Stimulated activated CD4-positive, alpha-beta T cell treated with anti-CD3 and anti-CD28 coated beads, Interleukin-12 subunit alpha, Interleukin-12 subunit beta, amount 100 ng/mL, for 24 hours (primary cell): Measurements from ENCODE around the gene ITPRIPL2.

Experiments
- DNase-seq, 2 experiments: peaks; one replicate each; pipeline ENCODE4 v3.0.0-alpha.2; 2020; ENCODE audit warnings: low read depth in 2 of 2

ITPRIPL2 gene

DNA sequence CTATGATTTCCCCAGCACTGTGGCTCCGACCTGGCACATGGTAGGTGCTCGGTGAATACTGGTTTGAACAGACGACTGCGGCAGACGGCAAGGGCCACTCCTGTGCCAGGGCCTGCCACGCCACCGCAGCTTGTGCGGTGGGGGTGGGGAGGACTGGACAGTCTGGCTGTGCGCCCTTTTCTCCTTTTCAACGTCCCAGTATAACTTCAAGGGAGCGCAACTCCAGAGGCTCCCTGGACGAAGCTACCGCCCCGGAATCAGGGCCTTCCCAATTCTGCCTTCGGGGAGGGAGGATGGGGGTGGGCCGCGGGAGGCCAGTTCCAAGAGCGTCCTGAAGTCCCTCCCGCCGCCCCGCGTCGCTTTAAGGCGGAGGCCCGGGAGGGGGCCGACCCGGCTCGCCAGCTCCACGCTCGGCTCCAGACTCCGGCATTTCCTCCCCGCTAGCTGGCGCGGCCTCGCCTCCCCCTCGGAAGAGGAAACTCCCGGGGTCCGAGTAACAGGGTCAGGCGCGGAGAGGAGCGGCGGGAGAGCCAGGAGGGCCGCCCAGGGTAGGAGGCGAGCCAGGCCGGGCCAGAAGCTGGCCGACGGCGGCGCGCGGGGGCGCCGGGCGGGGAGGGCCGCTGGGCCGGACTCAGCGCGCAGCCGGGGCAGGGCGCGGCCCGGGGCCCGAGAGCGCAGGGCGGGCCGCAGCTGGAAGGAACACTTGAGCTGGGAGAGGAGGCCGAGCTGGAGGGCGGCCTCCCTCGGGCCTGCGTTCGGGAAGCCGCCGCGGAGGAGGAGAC, at the start of gene ITPRIPL2:
TSS of gene ITPRIPL2 (plus strand) at position 388 of the 782 bp plus-strand sequence. CDS start 498 bp downstream, outside the sequence.
- no peak for DNase-seq

DNA sequence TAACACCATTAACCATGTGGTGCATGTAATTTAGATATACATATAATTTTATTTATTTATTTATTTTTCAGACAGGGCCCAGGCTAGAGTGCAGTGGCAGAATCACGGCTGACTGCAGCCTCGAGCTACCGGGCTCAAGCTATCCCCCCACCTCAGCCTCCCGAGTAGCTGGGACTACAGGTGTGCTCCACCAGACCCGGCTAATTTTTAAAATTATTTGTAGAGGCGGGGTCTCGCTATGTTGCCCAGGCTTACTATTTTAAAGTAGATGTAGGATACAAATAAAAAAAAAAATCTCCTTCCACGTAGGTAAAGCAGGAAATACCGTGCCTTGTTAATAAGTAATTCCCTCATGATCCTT, 46.8 kb upstream of the ITPRIPL2 start:
- no peak for DNase-seq

DNA sequence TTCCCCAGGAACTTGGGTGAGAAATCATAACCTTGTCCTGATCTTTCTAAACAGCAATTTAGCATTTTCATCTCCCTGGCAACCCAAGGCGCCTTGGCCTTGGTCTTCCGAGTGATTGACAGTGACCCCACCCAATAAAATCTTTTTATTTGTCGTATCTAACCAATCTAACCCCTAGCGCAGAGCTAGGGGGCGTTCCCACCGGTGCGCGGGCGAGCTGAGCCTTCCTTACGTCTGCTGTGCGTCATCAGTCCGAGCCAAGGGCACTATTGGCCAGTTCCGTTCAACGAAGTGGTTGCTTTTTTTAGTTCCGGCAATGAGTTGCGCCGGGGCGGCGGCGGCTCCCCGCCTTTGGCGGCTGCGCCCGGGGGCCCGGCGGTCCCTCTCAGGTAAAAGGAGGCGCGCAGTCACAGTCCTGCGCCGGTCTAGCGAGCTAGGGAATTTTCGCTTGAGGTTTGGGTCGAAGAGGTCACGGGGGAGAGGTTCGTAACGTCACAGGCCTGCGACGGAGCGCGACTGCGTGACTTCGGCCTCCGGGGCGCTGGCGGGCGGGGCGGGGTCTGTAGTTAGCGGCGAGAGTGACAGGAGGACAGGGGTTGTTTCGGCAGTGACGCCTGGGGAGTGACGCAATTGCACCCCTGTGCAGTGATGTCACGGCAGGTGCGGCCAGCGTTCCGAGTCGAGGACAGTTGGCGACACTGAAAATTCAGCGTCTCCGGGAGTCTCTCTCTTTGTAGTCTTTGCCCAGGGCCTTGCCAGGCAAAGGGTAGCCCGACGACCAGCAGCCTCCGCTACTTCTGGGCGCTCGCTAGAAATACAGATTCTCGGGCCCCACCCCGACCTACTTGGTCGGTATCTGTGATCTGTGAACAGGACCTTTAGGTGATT, 46.2 kb upstream of the ITPRIPL2 start, which contains the start of gene COQ7:
TSS of gene COQ7 (plus strand) at position 266 of the 888 bp plus-strand sequence. CDS start at position 317, 51 bp downstream.
- peak; percentile 97 for DNase-seq

DNA sequence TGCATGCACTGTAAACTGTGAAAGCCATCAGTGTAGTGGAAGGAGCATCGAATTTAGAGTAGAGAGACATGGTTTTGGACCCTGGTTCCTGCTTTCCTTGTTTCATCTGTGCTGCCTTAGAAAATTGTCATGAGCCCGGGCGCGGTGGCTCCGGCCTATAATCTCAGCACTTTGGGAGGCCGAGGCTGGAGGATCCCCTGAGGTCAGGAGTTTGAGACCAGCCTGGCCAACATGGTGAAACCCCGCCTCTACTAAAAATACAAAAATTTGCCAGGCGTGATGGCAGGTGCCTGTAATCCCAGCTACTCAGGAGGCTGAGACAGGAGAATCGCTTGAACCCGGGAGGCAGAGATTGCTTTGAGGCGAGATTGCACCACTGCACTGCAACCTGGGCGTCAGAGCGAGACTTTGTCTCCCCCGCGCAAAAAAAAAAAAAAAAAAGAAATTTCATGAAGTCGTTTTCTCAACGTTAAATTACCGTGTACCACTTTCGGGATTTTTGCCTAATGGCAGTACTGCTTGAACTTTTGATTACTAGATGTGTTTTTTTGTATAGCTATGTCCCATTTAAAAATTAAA, 45.4 kb upstream of the ITPRIPL2 start:
- no peak for DNase-seq

DNA sequence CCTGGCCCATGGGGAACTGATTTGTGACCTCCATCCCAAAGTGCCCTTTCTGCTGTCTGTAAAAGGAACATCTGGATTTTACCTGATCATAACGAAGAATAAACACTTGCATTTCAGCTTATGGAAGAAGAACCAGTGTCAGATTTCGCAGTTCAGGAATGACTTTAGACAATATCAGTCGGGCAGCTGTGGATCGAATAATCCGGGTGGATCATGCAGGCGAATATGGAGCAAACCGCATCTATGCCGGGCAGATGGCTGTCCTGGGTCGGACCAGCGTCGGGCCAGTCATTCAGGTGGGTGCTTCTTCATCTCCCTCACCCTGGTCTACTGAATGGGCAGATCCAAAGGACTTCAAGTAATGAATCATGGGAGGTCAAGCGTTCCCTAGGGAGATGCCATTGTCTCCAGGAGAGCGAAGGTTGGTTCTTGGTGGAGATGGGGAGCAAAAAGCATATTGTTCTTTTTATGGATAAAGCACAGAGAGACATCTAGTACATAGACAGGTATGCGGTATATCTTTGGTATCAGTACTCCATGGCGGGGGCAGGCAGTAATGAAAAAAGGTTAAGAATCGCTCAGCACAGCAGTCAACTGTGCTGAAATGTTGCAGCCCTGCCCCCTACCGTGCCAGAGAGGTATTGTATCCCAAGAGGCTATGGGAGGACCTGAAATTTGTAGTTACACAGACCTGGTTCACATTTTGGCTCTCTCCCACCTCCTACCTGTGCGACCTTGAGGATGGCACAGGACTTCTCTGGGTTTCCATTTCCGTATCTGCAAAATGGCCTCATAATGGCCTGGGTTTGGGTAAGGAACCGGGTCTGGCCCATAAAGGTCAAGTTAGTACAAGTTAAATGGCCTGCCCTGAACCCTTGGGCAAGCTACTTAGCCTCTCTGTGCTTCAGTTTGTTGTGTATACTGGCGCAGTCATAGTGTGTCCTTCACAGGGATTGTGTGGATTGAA, 41.7 kb upstream of the ITPRIPL2 start:
- DNase-seq = peak in 1 of 2 experiments; percentile 60

DNA sequence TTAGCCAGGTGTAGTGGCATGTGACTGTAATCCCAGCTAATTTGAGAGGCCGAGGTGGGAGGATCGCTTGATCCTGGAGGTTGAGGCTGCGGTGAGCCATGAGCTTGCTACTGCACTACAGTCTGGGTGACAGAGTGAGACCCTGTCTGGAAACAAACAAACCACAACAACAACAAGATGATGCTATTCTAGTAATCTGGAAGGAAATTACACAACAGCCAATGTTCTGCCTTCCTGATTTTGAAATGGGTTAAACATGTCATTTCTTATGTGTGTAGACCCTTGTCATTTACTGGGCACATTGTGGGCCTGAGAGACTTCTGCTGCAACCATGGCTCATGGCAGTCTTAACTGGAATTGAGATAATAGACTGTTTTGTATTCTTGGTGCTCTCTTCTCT, 40.4 kb upstream of the ITPRIPL2 start:
- DNase-seq = no peak

DNA sequence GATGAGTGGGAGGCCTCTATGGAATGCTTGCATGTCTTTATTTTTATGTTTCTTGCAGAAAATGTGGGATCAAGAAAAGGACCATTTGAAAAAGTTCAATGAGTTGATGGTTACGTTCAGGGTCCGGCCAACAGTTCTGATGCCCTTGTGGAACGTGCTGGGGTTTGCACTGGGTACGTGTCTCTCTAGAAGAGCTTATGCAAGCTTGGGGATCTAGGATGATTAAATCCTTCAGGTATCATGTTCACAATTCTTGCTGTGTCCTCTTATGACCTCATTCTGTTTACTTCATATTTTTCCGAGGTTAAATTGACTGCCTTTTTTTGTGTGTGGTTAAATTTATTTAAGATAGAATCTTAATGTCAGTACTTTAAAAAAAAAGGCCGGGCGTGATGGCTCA, 39.9 kb upstream of the ITPRIPL2 start:
- DNase-seq = no peak

DNA sequence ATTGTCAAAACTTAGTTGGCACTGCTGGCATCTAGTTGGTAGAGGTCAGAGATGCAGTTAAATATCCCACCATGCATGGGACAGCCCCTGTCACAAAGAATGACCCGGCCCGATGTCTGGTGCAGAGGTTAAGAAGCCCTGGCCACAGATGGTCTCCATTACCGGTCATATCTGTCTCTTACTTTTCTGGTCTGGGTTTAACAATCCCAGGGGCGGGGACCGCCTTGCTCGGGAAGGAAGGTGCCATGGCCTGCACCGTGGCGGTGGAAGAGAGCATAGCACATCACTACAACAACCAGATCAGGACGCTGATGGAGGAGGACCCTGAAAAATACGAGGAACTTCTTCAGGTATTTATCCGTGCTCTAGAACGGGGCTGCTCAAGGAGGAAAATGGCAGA, 38.3 kb upstream of the ITPRIPL2 start:
- DNase-seq = no peak

DNA sequence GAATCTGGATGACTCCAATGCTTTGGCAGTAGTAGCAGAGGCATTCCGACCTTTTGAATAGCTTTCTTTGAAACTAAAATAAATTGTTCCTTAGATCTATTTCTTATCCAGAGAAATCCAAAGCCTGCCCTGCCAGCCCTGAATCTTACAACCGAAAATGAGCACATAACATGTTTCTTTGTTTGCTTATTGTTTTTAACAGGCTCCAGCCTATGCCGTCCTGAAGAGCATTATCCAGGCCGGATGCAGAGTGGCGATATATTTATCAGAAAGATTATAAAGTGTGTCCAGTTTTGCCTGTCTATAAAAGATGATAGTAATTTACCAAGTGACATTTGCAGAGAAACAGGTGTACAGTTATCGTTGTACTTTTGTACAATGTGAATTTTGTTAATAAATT, 35.9 kb upstream of the ITPRIPL2 start:
- DNase-seq = no peak

DNA sequence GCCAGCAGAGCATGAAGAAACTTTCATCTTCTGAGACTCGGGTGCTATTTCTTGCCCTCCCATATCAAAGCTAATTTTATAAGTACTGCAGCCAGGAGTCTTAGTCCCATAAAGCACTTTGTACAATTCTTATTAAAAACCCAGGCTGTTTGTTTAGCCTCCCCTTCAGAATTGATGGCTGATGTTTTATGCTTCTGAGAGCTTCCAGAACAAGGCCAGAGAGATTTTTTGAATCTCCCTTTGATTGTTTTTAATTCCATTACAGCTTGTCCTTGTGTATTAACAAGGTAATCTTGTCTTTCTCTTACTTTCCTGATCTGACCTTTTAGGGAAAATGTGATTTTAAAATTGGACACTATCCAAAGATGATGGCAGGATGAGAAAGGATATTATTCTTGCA, 30.1 kb upstream of the ITPRIPL2 start:
- no peak for DNase-seq

DNA sequence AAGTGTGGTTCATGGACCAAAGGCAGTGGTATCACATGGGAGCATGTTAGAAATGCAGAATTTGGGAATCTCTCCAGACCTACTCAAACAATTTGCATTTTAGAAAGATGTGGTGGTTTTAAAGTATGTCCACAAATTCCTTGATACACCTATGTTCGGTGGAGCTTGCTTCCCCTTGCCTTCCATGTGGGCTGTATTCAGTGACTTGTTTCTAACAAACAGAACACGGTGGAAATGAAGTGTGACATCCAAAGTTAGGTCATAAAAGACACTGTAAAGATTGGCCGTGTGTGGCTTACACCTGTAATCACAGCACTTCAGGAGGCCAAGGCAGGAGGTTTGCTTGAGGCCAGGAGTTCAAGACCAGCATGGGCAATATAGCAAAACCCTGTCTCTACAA, 29.6 kb upstream of the ITPRIPL2 start:
- no peak for DNase-seq

DNA sequence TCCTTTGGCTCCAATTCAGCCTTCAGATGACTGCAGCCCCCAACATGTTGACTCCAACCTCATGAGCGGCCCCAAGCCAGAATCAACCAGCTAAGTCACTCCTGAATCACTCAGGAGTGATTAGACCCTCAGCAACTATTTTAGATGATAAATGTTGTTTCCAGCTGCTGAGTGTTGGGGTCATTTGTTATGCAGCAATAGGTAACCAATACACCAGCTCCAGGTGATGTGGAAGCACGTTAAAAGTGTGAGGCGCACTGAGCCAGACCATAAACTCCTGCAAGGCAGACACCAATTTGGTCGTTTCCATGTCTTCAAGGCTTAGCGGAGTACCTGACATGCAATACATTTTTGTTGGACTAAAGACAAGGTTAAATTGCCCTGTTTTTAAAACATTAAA, 28.9 kb upstream of the ITPRIPL2 start:
- no peak for DNase-seq

DNA sequence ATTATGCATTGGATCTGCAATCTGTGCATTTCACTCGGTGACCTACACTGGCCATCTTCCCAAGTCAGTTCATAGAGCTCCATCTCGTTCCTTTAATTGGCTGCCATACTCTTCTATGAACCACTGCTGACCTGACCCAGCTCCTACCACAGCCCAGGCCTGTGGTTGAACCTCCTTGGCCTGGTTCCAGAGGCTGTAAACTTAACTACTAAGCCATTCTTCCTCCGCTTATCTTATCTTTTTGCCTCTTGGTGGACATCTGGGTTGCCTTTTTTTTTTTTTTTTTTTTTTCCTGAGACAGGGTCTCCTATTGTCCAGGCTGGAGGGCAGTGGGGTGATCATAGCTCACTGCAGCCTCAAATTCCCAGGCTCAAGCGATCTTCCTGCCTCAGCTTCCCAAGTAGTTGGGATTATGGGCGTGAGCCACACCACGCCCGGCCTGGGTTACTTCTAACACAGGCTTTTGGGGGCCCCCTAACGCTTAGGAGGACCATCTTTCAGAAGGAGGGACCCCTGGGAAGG, 28.0 kb upstream of the ITPRIPL2 start:
- no peak for DNase-seq

DNA sequence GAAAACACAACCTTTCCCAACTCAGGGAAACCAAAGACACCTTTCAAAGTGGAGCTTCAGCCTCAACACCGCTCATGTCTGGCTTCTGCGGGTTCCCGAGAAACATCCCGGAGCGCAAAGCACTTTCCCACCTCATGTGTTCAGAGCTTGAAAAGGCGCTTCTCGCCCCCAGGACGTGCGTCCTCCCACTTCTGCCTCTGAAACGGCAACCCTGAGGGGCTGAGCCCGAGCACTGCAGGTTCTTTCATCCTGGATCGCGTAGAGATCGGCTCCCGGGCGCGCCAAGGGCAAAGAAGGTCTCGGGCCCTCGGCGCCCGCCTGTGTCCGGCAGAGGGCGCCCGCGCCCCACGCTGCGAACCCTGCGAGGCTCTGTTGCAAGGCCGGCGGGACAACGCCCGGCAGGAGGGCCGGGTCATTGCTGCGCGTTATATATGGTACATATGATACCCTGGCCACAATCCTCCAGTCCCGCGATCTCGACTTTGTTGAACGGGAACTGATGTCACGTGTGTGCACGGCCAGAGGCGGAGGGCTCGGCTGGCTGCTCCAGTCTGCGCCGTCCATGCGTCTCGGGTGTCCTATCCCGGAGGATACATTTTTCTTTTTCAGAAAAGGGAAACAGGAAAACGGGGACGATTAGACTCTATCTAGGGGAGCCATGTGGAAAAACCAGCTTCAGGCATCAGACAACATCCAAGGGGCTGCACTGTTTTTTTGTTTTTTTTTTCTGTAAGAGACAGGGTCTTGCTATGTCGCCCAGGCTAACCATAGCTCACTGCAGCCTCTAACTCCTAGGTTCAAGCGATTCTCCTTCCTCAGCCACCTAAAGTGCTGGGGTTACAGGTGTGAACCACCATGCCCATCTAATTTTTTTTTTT, 27.2 kb upstream of the ITPRIPL2 start:
- DNase-seq = peak; percentile 53 to 72

DNA sequence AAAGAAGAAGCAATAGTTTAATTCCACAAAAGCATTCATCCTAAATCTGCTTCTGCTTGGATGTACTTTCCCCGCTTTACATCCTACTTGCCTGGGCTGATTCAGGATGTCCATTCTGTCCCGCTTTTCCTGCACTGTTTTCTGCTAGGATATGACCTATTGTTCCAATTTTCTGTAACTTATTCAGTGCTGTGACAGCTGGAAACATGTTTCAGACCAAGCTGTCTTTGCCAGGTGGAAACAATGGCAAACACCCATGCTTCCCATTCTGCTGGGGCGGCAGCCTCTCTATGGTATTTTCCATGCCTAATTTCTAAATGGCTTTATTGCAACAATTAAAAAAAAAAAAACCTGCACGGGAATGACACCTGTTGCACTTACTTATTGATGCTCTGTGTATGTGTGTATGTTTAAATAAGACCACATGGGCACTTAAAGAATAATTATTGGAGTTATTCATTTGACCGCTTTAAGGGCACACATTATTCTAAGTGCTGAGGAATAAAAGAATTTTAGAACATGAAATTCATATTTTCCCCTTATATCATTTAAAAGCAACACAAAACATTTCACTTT, 25.3 kb upstream of the ITPRIPL2 start:
- no peak for DNase-seq

DNA sequence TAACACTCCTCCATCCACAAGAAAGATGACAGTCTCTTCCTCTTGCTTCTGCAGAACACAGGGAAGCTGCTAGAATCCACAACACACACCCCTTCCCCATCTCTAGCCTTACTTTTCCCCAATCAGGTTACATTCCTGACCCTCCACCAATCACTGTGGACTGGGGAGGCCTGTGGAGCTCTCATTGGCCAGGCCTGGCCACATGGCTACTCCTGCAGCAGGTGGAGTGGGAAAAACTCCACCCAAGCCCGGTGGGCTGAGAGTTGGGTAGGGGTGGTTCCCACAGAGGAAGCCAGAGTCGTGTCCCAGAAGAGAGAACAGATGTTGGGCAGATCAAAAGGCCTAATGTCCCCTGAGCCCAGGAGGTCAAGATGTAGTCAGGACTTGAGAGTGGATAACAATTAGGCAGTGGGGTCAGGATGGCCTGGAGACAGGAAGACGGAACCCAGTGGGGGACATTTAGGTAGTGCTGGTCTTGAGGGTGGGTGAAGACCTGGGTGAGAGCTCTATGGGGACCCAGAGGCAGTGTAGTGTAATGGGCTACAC, 24.3 kb upstream of the ITPRIPL2 start:
- DNase-seq = no peak

DNA sequence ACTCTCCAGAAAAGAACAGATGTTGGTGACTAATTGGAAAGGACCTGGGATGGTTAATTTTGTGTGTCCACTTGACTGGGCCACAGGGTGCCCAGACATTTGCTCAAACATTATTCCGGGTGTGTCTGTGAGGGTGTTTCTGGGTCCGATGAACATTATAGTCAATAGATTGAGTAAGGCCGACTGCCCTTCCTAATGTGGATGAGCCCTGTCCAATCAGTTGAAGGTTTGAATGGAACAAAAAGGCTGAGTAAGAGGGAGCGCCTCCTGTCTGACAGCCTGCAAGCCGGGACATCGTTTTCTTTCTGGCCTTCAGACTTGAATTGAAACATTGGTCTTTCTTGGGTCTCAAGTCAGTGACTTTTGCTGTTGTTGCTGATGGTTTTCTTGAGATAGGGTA, 22.8 kb upstream of the ITPRIPL2 start:
- DNase-seq = no peak

DNA sequence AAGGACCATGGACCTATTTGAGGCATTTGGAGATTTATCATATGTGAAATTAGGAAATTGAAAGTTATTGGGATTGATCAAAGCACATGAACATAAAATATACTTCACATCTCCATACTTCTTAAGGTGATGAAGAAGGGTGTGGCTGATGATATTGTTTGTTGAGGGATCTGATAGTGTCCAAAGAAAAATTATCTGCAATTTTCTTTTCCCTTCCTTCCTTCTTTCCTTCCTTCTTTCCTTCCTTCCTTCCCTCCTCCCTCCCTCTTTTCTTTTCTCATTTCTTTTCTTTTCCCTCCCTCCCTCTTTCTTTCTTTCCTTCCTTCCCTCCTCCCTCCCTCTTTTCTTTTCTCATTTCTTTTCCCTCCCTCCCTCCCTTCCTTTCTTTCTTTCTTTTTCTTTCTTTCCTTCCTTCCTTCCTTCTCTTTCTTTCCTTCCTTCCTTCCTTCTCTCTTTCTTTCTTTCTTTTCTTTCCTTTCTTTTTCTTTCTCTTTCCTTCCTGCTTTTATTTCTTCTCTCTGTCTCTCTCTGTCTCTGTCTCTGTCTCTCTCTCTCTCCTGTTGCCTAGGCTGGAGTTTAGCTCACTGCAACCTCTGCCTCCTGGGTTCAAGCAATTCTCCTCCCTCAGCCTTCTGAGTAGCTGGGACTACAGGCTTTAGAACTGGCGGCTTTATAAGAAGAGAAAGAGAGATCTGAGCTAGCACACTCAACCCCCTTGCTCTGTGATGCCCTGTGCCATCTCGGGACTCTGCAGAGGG, 20.9 kb upstream of the ITPRIPL2 start:
- DNase-seq = no peak
